Right cardiac atrium (tissue), 5 donors: ENCODE data around the gene MZT2B. TPM values are rescaled to one million over a fixed set of nuclear protein-coding genes. Genes with fewer than 3 reads are reported as not detected.
"Not testable (repeated sequence)": the region's sequence is repeated elsewhere in the genome, so short reads cannot be mapped to it uniquely, and the experiment has no call there.

Source experiments
- ATAC-seq, 2 donors: fragments of 200-7000 bp; cut with Tn5 transposase; one replicate each; pipeline versions ENCODE4 v1.8.0 to v1.9.1; 2020; ENCODE audit warnings: moderate library complexity in 2 of 2, mild to moderate bottlenecking in 1 of 2
- DNase-seq, 3 donors: peaks; one replicate each; pipeline ENCODE4 v3.0.0-alpha.2; 2020
- H3K27ac ChIP-seq: one replicate; pipeline ENCODE4 v1.5.1; 2013; ENCODE audit warnings: mild to moderate bottlenecking, low read length, control low read depth, moderate library complexity
- H3K27me3 ChIP-seq: one replicate; pipeline ENCODE4 v1.6.1; 2013; ENCODE audit not compliant: control insufficient read depth, insufficient read depth
- H3K4me1 ChIP-seq: one replicate; pipeline ENCODE4 v1.6.1; 2013; ENCODE audit warnings: low read length; ENCODE audit not compliant: control insufficient read depth, insufficient read depth
- H3K4me3 ChIP-seq: one replicate; pipeline ENCODE4 v1.5.1; 2013; ENCODE audit warnings: low read length, control low read depth
- H3K9me3 ChIP-seq: one replicate; pipeline ENCODE4 v1.6.1; 2013; ENCODE audit warnings: low read length; ENCODE audit not compliant: control insufficient read depth
- WGBS: extraction: QIAGEN DNeasy Blood & Tissue Kit; methylation state at CpG from one replicate; pipeline ENCODE4 v1.1.7; 2013; 5-methylcytosine and 5-hydroxymethylcytosine counted together
- intact Hi-C, 4 donors: fragments of 100-400 bp; cut with DNase I; formaldehyde crosslinking; loops; one replicate each; pipeline versions ENCODE4 v1.11.0 to v1.14.0; 2022 to 2023
- polyA plus RNA-seq: library from polyadenylated mRNA; stranded (reverse); fragments of 200-250 nt; gene quantifications from one replicate; pipeline ENCODE4 v1.2.3, GENCODE V29; 2013
- total RNA-seq, 4 donors: library from RNA; stranded (reverse); fragmentation: NEBNext Ultra II Directional; extraction: Animal tissue kit (Norgen Biotek cat#: 25700); gene quantifications; one replicate each; pipeline ENCODE4 v1.2.1, GENCODE V29; 2021
- donor health status: healthy with polysubstance abuse.
- donor health status: DM: no; HTN: yes; CAD: no.
- donor health status: DM: no; HTN: no; CAD: no.
- donor health status: DM: no; HTN: yes; CAD: no; lungs with severe emphysema.
- donor health status: DM: yes; HTN: yes; CAD: no.

Gene MZT2B
- total and polyA plus RNA-seq, 5 donors: 222 to 339 (median 282) TPM

- DNase-seq, ATAC-seq, H3K4me1 ChIP-seq, H3K9me3 ChIP-seq, H3K4me3 ChIP-seq, intact Hi-C loops, H3K27me3 ChIP-seq, H3K27ac ChIP-seq: not testable (repeated sequence)
- 90% methylated on average over 21 of the region's 23 CpGs for WGBS
Measured at GRCh38 chr2:130153721-130154422, 28.2 kb upstream of the MZT2B start.

GRCh38 chr2:130154423-130154770 lies 27.7 kb upstream of the MZT2B start:
- 91% methylated on average over 8 of the region's 8 CpGs for WGBS
- DNase-seq, H3K27me3 ChIP-seq, H3K9me3 ChIP-seq, ATAC-seq, H3K4me3 ChIP-seq, H3K4me1 ChIP-seq, H3K27ac ChIP-seq, intact Hi-C loops: not testable (repeated sequence)

- WGBS: 93% methylated on average over 29 of the region's 29 CpGs
Measured at GRCh38 chr2:130154773-130155765, 27.0 kb upstream of the MZT2B start.

GRCh38 chr2:130155956-130156623 lies 26.0 kb upstream of the MZT2B start:
- H3K9me3 ChIP-seq, H3K27me3 ChIP-seq, H3K4me3 ChIP-seq, H3K4me1 ChIP-seq, H3K27ac ChIP-seq: not testable (repeated sequence)
- 51% methylated on average over 16 of the region's 16 CpGs for WGBS
- ATAC-seq (peak; percentile 39 to 53), DNase-seq (peak; percentile 41 to 85 (median 81))
- intact Hi-C loops: loop anchor here in 2 of 4 donors (5.0 kb wide), 1 partner anchor 176 kb away; no protein-coding TSS in a partner anchor

More at GRCh38 chr2:130154773-130155765, 27.0 kb upstream of the MZT2B start:
- intact Hi-C loops: loop anchor here in 2 of 4 donors (5.0 kb wide), 1 partner anchor 177 kb away; no protein-coding TSS in a partner anchor
- Histone ChIP-seq H3K27me3 (no peaks in the 10 kb centered on the region), H3K4me3 (no peak overlapping the region), H3K9me3 (no peaks in the 10 kb centered on the region), H3K27ac (no peak overlapping the region), H3K4me1 (no peaks in the 10 kb centered on the region)
- DNase-seq (no peak), ATAC-seq (no peak)

GRCh38 chr2:130156624-130157004 lies 25.4 kb upstream of the MZT2B start:
- Histone ChIP-seq H3K4me1 (no peaks in the 10 kb centered on the region), H3K27ac (no peak overlapping the region), H3K9me3 (no peaks in the 10 kb centered on the region), H3K4me3 (no peak overlapping the region), H3K27me3 (no peaks in the 10 kb centered on the region)
- intact Hi-C loops: loop anchor here in 2 of 4 donors (5.0 kb wide), 1 partner anchor 176 kb away; no protein-coding TSS in a partner anchor
- DNase-seq (no peak), ATAC-seq (no peak)
- 85% methylated on average over 9 of the region's 9 CpGs for WGBS

GRCh38 chr2:130157354-130157753 lies 24.7 kb upstream of the MZT2B start:
- not testable (repeated sequence) for H3K27ac ChIP-seq, H3K27me3 ChIP-seq, H3K4me3 ChIP-seq, H3K9me3 ChIP-seq, ATAC-seq, H3K4me1 ChIP-seq
- intact Hi-C loops: loop anchor here in 2 of 4 donors (5.0 kb wide), 1 partner anchor 175 kb away; no protein-coding TSS in a partner anchor
- WGBS: 84% methylated on average over 9 of the region's 12 CpGs
- DNase-seq: peak in 1 of 3 donors; percentile 64

- DNase-seq, H3K4me1 ChIP-seq, H3K27ac ChIP-seq, ATAC-seq, H3K27me3 ChIP-seq, H3K9me3 ChIP-seq, H3K4me3 ChIP-seq: not testable (repeated sequence)
- intact Hi-C loops: loop anchor here in 2 of 4 donors (5.0 kb wide), 1 partner anchor 174 kb away; no protein-coding TSS in a partner anchor
- WGBS: 71% methylated on average over 13 of the region's 13 CpGs
Measured at GRCh38 chr2:130157825-130158514, 24.1 kb upstream of the MZT2B start.

GRCh38 chr2:130158631-130159030 lies 23.4 kb upstream of the MZT2B start:
- H3K27ac ChIP-seq: no peak overlapping the region
- no peaks in the 10 kb centered on the region for H3K4me1 ChIP-seq
- H3K9me3 ChIP-seq: no peaks in the 10 kb centered on the region
- 89% methylated on average over 9 of the region's 9 CpGs for WGBS
- no peaks in the 10 kb centered on the region for H3K27me3 ChIP-seq
- intact Hi-C loops: loop anchor here in 2 of 4 donors (5.0 kb wide), 1 partner anchor 174 kb away; no protein-coding TSS in a partner anchor
- DNase-seq: no peak
- ATAC-seq: no peak
- H3K4me3 ChIP-seq: no peak overlapping the region

GRCh38 chr2:130159376-130159775 lies 22.7 kb upstream of the MZT2B start:
- H3K27ac ChIP-seq, H3K9me3 ChIP-seq, H3K4me3 ChIP-seq, H3K27me3 ChIP-seq, DNase-seq, ATAC-seq, H3K4me1 ChIP-seq: not testable (repeated sequence)
- 95% methylated on average over 4 of the region's 4 CpGs for WGBS
- intact Hi-C loops: loop anchor here in 2 of 4 donors (5.0 kb wide), 1 partner anchor 173 kb away; no protein-coding TSS in a partner anchor

GRCh38 chr2:130160131-130160530 lies 21.9 kb upstream of the MZT2B start:
- H3K9me3 ChIP-seq: no peaks in the 10 kb centered on the region
- DNase-seq (no peak), ATAC-seq (no peak)
- intact Hi-C loops: no loop called here
- no peaks in the 10 kb centered on the region for H3K27me3 ChIP-seq
- no peak overlapping the region for H3K4me3 ChIP-seq
- H3K4me1 ChIP-seq: no peaks in the 10 kb centered on the region
- 94% methylated on average over 6 of the region's 6 CpGs for WGBS
- H3K27ac ChIP-seq: no peak overlapping the region
